Gastrocnemius medialis (tissue), 4 donors: ENCODE measurements around the gene BTF3. TPM values are rescaled to one million over a fixed set of nuclear protein-coding genes. Genes with fewer than 3 reads are reported as not detected.
"Not testable (repeated sequence)": the region's sequence is repeated elsewhere in the genome, so short reads cannot be mapped to it uniquely, and the experiment has no call there.

Experiments used
- ATAC-seq, 2 donors: fragments of 150-250 bp; one replicate each; pipeline ENCODE4 v1.9.1; 2016
- DNase-seq, 2 donors: peaks; one replicate each; pipeline ENCODE4 v3.0.0-alpha.2; 2019
- H3K27ac ChIP-seq, 4 donors: fragments of 200-600 bp; sonication (generic); 1 replicate in 1 of 4; 2 replicates in 3 of 4; pipeline ENCODE4 v1.5.1; 2016 to 2018; ENCODE audit warnings: mild to moderate bottlenecking in 2 of 4, moderate library complexity in 1 of 4
- H3K27me3 ChIP-seq, 3 donors: fragments of 200-600 bp; sonication (generic) in 2 of 3; 1 replicate in 1 of 3; 2 replicates in 2 of 3; pipeline versions ENCODE4 v1.5.1 to v1.6.0; 2016 to 2019; ENCODE audit warnings: mild to moderate bottlenecking in 1 of 3, moderate library complexity in 1 of 3
- H3K36me3 ChIP-seq, 2 donors: fragments of 200-600 bp; sonication (generic) in 1 of 2; one replicate each; pipeline ENCODE4 v1.5.1; 2017 to 2018
- H3K4me1 ChIP-seq, 2 donors: fragments of 200-600 bp; sonication (generic) in 1 of 2; one replicate each; pipeline ENCODE4 v1.5.1; 2016 to 2017; ENCODE audit warnings: mild to moderate bottlenecking in 2 of 2
- H3K4me3 ChIP-seq, 4 donors: fragments of 200-600 bp; sonication (generic) in 3 of 4; 1 replicate in 1 of 4; 2 replicates in 3 of 4; pipeline ENCODE4 v1.5.1; 2016 to 2019; ENCODE audit warnings: mild to moderate bottlenecking in 2 of 4
- H3K9me3 ChIP-seq, 3 donors: fragments of 200-600 bp; sonication (generic) in 2 of 3; 1 replicate in 1 of 3; 2 replicates in 2 of 3; pipeline ENCODE4 v1.5.1; 2016 to 2019
- POLR2A ChIP-seq, 2 donors: fragments of 450-650 bp; IDR thresholded peaks; one replicate each; pipeline ENCODE4 v1.6.1; 2017; ENCODE audit warnings: antibody characterized with exemption in 2 of 2, mild to moderate bottlenecking in 2 of 2, moderate library complexity in 2 of 2
- in situ Hi-C, 4 donors: fragments of 200-750 bp; cut with MboI; loops; one replicate each; pipeline versions ENCODE4 v1.15.0 to v1.8.0; 2017; ENCODE audit warnings: low sequenced_read_pairs in 4 of 4
- intact Hi-C: fragments of 100-400 bp; cut with DNase I; formaldehyde crosslinking; loops from one replicate; pipeline ENCODE4 v1.15.1; 2023; ENCODE audit warnings: low total_unique reads
- total RNA-seq, 4 donors: library from RNA; depleted of rRNA; stranded (reverse); fragments of >200 nt; gene quantifications; one replicate each; pipeline versions ENCODE4 v1.1.0 to v1.2.3, GENCODE V29; 2016
- TF ChIP-seq, protein P1 (sequence below), 5 experiments: fragments of 450-650 bp in 3 of 5; fragments of 200-600 bp in 2 of 5; sonication (generic) in 2 of 5; IDR thresholded peaks in 4 of 5; conservative IDR thresholded peaks in 1 of 5; 1 replicate in 4 of 5; 2 replicates in 1 of 5; pipeline ENCODE4 v1.5.1; 2016 to 2019; ENCODE audit warnings: antibody characterized with exemption in 5 of 5, mild to moderate bottlenecking in 3 of 5, moderate library complexity in 3 of 5

Gene BTF3
- total RNA-seq, 4 donors from 2014 or later: 517 to 641 (median 546) TPM

DNA sequence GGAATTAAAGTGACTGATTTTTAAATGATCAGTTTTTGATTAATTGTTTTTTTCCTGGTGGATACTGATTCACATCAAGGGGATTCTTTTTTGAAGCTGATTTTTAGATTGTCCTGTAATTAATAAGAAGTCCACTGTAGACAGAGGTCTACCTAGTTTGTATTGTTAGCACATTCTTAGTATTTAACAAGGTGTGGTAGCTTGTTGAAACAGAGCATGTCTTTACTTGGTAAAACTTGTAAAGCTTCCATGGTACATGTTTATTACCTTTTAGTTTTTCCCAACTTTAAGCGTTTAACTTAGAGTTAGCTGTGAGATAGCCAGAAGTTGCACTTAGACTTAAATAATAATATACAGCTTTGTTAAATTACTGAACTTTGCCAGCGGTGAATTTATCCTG lies 1.5 kb downstream of the BTF3 start:
- no peak for DNase-seq
- Histone ChIP-seq H3K36me3 (peaks cover 0 to 40% of the 10 kb centered on the region in 2 donors), H3K27me3 (no peaks in the 10 kb centered on the region), H3K4me3 (peak overlapping the region; percentile 87 to 100 (median 98)), H3K27ac (peak overlapping the region in 2 of 4 donors; percentile 95 to 98), H3K4me1 (peaks cover 25 to 29% of the 10 kb centered on the region in 2 donors), H3K9me3 (no peaks in the 10 kb centered on the region)
- no peak for TF ChIP-seq POLR2A (IDR thresholded peaks at IDR 0.05)
- TF ChIP-seq, protein P1, sequence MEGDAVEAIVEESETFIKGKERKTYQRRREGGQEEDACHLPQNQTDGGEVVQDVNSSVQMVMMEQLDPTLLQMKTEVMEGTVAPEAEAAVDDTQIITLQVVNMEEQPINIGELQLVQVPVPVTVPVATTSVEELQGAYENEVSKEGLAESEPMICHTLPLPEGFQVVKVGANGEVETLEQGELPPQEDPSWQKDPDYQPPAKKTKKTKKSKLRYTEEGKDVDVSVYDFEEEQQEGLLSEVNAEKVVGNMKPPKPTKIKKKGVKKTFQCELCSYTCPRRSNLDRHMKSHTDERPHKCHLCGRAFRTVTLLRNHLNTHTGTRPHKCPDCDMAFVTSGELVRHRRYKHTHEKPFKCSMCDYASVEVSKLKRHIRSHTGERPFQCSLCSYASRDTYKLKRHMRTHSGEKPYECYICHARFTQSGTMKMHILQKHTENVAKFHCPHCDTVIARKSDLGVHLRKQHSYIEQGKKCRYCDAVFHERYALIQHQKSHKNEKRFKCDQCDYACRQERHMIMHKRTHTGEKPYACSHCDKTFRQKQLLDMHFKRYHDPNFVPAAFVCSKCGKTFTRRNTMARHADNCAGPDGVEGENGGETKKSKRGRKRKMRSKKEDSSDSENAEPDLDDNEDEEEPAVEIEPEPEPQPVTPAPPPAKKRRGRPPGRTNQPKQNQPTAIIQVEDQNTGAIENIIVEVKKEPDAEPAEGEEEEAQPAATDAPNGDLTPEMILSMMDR (IDR thresholded peaks at IDR 0.05 in 4 of 5, conservative IDR thresholded peaks at IDR 0.05 in 1 of 5): no peak
- intact Hi-C loops: loop anchor here (2.0 kb wide), 1 partner anchor 65 kb away; the partner anchor contains the start of genes ANKRA2 and UTP15
- in situ Hi-C loops: no loop called here
- no peak for ATAC-seq

GRCh38 chr5:73501406-73501805 lies 3.2 kb downstream of the BTF3 start:
- ATAC-seq (no peak), DNase-seq (no peak)
- Histone ChIP-seq H3K4me1 (peaks cover 25 to 29% of the 10 kb centered on the region in 2 donors), H3K27ac (no peak overlapping the region), H3K36me3 (peaks cover 0 to 57% of the 10 kb centered on the region in 2 donors), H3K9me3 (no peaks in the 10 kb centered on the region), H3K27me3 (no peaks in the 10 kb centered on the region), H3K4me3 (no peak overlapping the region)
- no peak for TF ChIP-seq POLR2A (IDR thresholded peaks at IDR 0.05)
- TF ChIP-seq, protein P1 (IDR thresholded peaks at IDR 0.05 in 4 of 5, conservative IDR thresholded peaks at IDR 0.05 in 1 of 5): no peak
- in situ Hi-C loops (no loop called here), intact Hi-C loops (no loop called here)

DNA sequence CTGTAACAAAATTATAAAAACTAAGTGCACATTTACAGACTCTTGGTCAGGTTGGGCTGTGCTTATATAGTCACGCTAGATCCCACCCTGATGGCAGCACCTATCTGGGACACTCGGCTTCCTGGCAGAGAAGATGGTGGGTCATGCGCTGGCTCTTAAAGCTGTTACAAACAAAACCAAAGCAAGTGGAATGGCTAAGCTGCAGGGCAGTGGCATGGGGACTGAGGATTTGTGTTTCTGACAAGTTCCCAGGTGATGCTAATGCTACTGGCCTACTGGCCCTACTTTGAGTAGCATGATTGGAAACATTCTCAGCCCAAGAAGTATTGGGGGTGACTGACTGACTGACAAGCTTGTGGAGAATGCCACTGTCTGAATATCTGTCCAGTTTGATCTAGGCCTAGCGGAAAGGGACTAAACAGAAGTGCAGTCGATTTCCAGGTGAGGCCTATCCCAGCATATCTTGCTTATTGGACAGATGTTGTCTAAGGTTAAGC lies 8.3 kb downstream of the BTF3 start:
- no peak overlapping the region for H3K27ac ChIP-seq
- intact Hi-C loops: no loop called here

DNA sequence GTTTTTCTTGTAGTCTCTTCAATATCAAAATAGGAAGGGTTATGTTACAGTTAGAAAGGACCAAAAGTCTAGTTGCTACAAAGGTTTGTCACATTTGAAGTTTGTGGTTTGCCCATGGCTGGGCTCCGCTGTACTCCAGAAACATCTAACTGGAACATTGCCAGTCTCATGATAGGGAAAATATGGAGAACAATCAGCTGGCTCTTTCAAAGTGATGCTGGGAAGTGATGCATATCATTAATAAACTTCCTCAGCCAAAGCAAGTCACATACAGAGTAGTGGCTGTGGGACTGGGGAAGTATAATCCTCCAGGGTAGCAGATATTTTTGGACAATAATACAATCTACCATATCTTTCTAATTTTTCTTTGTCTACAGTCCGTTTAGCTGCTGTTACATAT lies 8.8 kb downstream of the BTF3 start:
- Histone ChIP-seq H3K27me3 (no peaks in the 10 kb centered on the region), H3K4me1 (no peaks in the 10 kb centered on the region), H3K9me3 (no peaks in the 10 kb centered on the region), H3K36me3 (peaks cover 0 to 44% of the 10 kb centered on the region in 2 donors), H3K27ac (no peak overlapping the region), H3K4me3 (no peak overlapping the region)
- no peak for ATAC-seq
- intact Hi-C loops: no loop called here
- in situ Hi-C loops: no loop called here
- TF ChIP-seq, protein P1 (IDR thresholded peaks at IDR 0.05 in 4 of 5, conservative IDR thresholded peaks at IDR 0.05 in 1 of 5): no peak
- TF ChIP-seq POLR2A (IDR thresholded peaks at IDR 0.05): no peak
- no peak for DNase-seq

More for the DNA sequence above, 8.3 kb downstream of the BTF3 start:
- Histone ChIP-seq H3K27me3 (no peaks in the 10 kb centered on the region), H3K9me3 (no peaks in the 10 kb centered on the region), H3K36me3 (peaks cover 0 to 47% of the 10 kb centered on the region in 2 donors), H3K4me3 (no peak overlapping the region), H3K4me1 (no peaks in the 10 kb centered on the region)
- ATAC-seq (no peak), DNase-seq (no peak)
- in situ Hi-C loops: no loop called here
- TF ChIP-seq, protein P1 (IDR thresholded peaks at IDR 0.05 in 4 of 5, conservative IDR thresholded peaks at IDR 0.05 in 1 of 5): no peak
- TF ChIP-seq POLR2A (IDR thresholded peaks at IDR 0.05): no peak

- H3K27me3 ChIP-seq, in situ Hi-C loops, H3K4me3 ChIP-seq, intact Hi-C loops, H3K4me1 ChIP-seq, H3K27ac ChIP-seq, H3K9me3 ChIP-seq, DNase-seq, ATAC-seq: not testable (repeated sequence)
- H3K36me3 ChIP-seq: peaks cover 0 to 31% of the 10 kb centered on the region in 2 donors
These were observed 10.3 kb downstream of the BTF3 start for GRCh38 chr5:73508521-73508920.
